AG04449 (cell line): ENCODE results near the gene SLC15A2.

Source experiments
- CTCF ChIA-PET: fragments of 350-600 bp; formaldehyde crosslinking; extraction: SDS; loops from one replicate; lab custom pipeline; 2021; ENCODE audit warnings: antibody characterized with exemption; lab: Yijun Ruan, JAX
- POLR2A ChIA-PET: fragments of 400-600, 350-600 bp; formaldehyde crosslinking; extraction: SDS; loops from one replicate; lab custom pipeline; 2020; ENCODE audit warnings: antibody characterized with exemption, inconsistent platforms; lab: Yijun Ruan, JAX
- DNase-seq: peaks from one replicate; pipeline ENCODE4 v3.0.0-alpha.2; 2010; ENCODE audit warnings: low read depth, low spot score
- H3K4me3 ChIP-seq: 2 replicates; pipeline ENCODE4 v1.5.1; 2011; ENCODE audit warnings: low read depth, mild to moderate bottlenecking, control low read depth, low read length
- CTCF ChIP-seq: IDR thresholded peaks from one replicate; pipeline ENCODE4 v1.5.1; 2011; ENCODE audit warnings: mild to moderate bottlenecking, moderate library complexity, low read length, control low read depth, inconsistent platforms; ENCODE audit not compliant: insufficient read depth; ENCODE audit errors: missing control alignments

SLC15A2 gene

GRCh38 chr3:121974601-121975111 is 80.5 kb downstream of the SLC15A2 start:
- no peak overlapping the region for H3K4me3 ChIP-seq
- CTCF ChIA-PET = no interaction called here
- TF ChIP-seq CTCF = no peak
- DNase-seq = no peak
- POLR2A ChIA-PET = no interaction called here

- DNase-seq = no peak
- ChIA-PET CTCF (no interaction called here), POLR2A (no interaction called here)
- TF ChIP-seq CTCF = no peak
- H3K4me3 ChIP-seq = no peak overlapping the region
These were observed 81.6 kb downstream of the SLC15A2 start for GRCh38 chr3:121975702-121976302.

GRCh38 chr3:121976727-121977126 is 82.5 kb downstream of the SLC15A2 start:
- DNase-seq = no peak
- H3K4me3 ChIP-seq = no peak overlapping the region
- CTCF ChIA-PET = no interaction called here
- TF ChIP-seq CTCF = no peak
- POLR2A ChIA-PET = no interaction called here

GRCh38 chr3:121979246-121979645 is 85.0 kb downstream of the SLC15A2 start:
- ChIA-PET POLR2A (no interaction called here), CTCF (no interaction called here)
- DNase-seq = no peak
- H3K4me3 ChIP-seq = no peak overlapping the region
- no peak for TF ChIP-seq CTCF

- CTCF ChIA-PET = no interaction called here
- TF ChIP-seq CTCF = no peak
- POLR2A ChIA-PET = no interaction called here
- no peak overlapping the region for H3K4me3 ChIP-seq
- no peak for DNase-seq
These were observed 85.7 kb downstream of the SLC15A2 start for GRCh38 chr3:121979734-121980449.

- no peak for TF ChIP-seq CTCF
- no peak for DNase-seq
- CTCF ChIA-PET = no interaction called here
- H3K4me3 ChIP-seq = no peak overlapping the region
- POLR2A ChIA-PET = no interaction called here
These were observed 86.2 kb downstream of the SLC15A2 start for GRCh38 chr3:121980450-121980796.
